HG03095 (cell line): ENCODE data around the gene TJP3.

Experiments
- ATAC-seq: cut with Tn5 transposase; IDR thresholded peaks from one replicate; pipeline ENCODE4 v1.9.1; 2021; ENCODE audit warnings: moderate library complexity; ENCODE audit not compliant: unreplicated experiment

Gene TJP3

GRCh38 chr19:3767050-3767449 lies 58.9 kb downstream of the TJP3 start:
- no peak for ATAC-seq

GRCh38 chr19:3768015-3768747 lies 60.0 kb downstream of the TJP3 start:
- no peak for ATAC-seq

- no peak for ATAC-seq
Measured at GRCh38 chr19:3768748-3769099, 60.5 kb downstream of the TJP3 start.

- no peak for ATAC-seq
Measured at GRCh38 chr19:3769494-3769893, 61.3 kb downstream of the TJP3 start.

GRCh38 chr19:3770136-3770999 lies 62.2 kb downstream of the TJP3 start:
- no peak for ATAC-seq

GRCh38 chr19:3771000-3771905 lies 63.1 kb downstream of the TJP3 start:
- ATAC-seq: no peak

- ATAC-seq: no peak
Measured at GRCh38 chr19:3771906-3772455, 63.8 kb downstream of the TJP3 start, which contains the start of gene RAX2. RAX2 (minus strand) TSS chr19:3772228; CDS start chr19:3771742, 486 bp downstream.

GRCh38 chr19:3773814-3774515 lies 65.8 kb downstream of the TJP3 start:
- ATAC-seq: no peak

- ATAC-seq: no peak
Measured at GRCh38 chr19:3774621-3775373, 66.6 kb downstream of the TJP3 start.

- no peak for ATAC-seq
Measured at GRCh38 chr19:3775374-3775711, 67.2 kb downstream of the TJP3 start.

- no peak for ATAC-seq
Measured at GRCh38 chr19:3775831-3776230, 67.6 kb downstream of the TJP3 start.

- no peak for ATAC-seq
Measured at GRCh38 chr19:3776479-3777040, 68.4 kb downstream of the TJP3 start.

GRCh38 chr19:3778104-3778867 lies 70.1 kb downstream of the TJP3 start:
- no peak for ATAC-seq

GRCh38 chr19:3778899-3779723 lies 70.9 kb downstream of the TJP3 start:
- no peak for ATAC-seq

- ATAC-seq: no peak
Measured at GRCh38 chr19:3780786-3781304, 72.7 kb downstream of the TJP3 start.

GRCh38 chr19:3781603-3782002 lies 73.4 kb downstream of the TJP3 start:
- no peak for ATAC-seq

GRCh38 chr19:3782330-3782729 lies 74.1 kb downstream of the TJP3 start:
- no peak for ATAC-seq
